Fibroblast of upper back skin (primary cell): Measurements from ENCODE around the gene TNS3.
A peak's percentile ranks its signal among the peaks of the same experiment; 100 is the strongest.

Source experiments
- DNase-seq: peaks from one replicate; pipeline ENCODE4 v3.0.0-alpha.2; 2013

Gene TNS3

DNA sequence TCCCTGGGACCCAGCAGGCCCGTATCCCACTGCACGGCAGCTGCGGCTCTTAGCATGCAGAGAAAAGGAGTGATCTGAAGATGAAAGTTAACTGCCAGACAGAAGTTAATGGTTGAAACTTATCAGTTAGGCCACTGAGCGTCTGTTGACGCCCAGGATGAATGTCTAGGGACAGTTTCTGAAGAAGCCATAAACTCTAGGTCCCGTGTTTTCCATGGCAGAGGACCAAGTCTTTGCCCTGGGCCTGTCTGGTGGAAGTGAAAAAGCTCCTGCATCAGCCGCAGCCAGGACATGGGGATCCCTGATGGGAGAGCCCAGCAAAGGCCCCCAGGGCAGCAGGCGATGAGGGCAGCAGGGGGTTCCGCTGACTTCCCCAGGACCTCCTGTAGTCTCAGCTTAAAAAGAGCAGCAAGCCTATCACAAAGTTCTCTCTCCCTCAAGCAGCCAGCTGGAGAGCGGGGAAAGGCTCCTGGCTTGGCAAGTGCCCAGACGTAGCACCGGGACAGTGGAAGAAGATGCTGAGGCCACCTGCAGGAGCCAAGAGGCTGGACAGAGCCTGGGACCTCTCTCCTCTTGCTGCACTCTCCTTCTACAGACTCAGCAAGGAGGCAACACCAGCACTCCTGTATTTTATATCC is 79.6 kb downstream of the TNS3 start:
- no peak for DNase-seq

DNA sequence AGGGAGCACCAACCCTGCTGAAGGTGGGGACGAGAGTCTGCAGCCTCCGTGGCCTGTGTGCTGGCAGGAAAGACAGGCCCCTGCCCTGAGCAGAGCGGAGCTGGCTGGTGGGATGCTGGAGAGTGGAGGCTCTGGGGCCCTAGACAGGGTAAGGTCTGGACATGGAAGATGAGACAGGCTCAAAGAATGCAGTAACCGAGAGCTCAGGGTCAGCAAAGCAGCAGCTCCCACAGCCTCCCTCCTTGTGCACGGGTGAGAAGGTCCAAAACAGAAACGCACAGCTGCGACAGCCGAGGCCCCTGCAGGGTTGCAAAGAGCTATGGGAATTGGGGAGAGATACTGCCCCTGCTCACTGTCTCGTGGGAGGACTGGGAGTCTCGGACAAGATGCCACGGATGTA is 80.5 kb downstream of the TNS3 start:
- peak; percentile 84 for DNase-seq

DNA sequence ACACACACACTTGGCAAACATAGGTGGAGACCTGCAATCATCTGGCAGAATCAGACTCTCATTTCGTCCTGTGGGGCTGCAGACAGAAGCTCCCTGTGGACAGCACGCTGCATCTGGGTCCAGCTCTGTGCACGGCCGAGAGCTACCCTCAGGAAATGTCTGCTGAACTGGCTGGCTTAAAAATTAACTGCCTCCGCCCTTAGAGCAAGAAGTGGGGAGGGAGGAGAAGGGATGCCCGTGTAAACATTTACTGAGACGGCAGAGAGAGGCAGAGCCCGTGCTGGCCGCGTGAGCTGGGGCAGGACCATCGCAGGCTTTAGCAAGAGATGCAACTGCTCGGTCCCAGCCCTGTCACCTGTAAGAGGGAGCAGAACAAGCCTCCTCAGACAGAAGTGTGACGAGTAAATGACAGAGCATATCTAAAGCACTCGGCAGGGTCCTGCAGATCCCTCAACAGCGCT is 81.8 kb downstream of the TNS3 start:
- no peak for DNase-seq

DNA sequence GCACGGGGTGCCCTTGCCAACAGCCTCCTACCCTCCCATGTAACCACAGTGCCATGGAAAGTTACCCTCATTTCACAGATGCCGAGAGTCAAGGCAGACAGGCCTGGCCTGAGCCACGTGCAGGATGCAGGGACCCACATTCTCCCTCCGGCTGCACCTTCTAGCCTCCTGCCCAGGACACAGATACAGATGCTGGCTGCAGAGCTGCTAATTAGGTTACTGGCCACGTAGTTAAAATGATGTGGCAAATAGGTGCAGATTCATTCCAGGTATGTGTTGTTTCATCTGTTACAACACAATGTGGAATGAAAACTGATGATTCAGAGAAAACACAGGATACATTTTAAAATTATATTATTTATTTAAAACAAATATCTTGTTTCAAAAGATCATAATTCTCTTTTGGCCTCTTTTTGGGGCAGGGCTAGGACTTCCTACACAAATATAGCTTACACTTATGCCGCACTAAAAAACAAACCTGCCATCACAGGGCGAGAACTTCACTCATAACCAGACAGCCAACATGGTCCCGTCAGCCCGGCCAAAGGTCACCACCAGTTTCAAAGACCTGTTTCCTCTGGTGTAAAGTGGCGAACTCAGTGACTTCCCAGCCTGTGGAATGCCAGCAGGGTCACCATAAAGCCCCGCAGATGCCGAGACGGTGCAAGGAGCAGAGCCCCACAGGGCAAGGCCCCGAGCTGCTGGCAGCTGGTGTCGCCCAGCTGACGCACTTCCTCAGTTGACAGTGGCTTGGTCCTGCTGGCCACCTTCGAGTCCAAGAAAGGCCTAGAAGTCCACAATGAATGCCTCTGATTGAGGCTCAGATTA is 83.5 kb downstream of the TNS3 start:
- no peak for DNase-seq

DNA sequence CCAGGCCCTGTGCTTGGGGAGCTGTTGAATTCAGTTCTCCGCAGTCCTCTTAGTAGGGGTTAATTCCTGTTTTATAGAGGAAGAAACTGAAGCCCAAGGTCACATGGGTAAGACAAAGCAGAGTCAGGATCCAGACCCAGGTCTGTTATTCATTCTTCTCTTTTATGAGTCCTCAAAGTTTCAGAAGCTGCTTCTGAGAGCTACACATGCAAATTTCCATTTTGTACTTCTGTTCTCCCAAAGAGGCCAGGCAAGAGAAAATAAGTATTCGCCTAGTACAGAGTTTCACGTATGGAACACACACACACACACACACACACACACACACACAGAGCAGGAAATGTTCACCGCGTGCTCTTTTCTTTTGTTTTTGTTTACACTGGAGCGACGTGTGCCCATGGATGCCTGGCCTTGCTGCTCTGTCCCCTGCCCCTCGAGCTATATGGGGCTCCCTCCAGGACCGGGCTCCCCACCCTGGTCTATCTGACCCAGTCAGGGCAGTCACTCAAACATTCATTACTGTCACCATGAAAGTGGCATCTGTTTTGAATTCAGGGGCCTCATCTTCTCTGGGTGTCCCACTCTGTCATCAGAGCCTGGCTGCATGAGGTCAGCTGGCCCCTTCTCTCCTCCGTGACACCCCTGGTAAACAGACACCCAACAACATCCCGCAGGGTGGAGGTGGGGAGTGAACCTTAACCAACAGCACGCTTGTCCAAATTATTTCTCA is 84.4 kb downstream of the TNS3 start:
- DNase-seq: no peak

DNA sequence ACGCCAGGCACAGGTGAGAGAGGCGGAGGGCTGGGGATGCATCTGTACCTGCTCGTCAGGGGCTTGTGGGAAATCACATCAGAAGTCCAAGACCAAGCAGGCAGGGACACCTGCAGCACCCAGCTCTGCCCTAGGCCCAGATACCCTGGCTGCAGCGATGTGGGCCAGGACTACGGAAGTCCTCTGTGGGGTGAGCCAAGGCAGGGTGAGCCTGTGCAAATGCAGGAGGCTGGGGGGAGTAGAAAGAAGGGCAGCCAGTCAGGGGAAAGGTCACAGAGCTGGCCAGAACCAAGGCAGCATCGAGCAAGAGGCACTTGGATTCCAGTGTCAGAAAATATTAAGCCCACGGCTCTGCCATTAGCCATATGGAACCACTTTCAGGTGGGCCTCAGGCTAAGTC is 85.2 kb downstream of the TNS3 start:
- DNase-seq: no peak

DNA sequence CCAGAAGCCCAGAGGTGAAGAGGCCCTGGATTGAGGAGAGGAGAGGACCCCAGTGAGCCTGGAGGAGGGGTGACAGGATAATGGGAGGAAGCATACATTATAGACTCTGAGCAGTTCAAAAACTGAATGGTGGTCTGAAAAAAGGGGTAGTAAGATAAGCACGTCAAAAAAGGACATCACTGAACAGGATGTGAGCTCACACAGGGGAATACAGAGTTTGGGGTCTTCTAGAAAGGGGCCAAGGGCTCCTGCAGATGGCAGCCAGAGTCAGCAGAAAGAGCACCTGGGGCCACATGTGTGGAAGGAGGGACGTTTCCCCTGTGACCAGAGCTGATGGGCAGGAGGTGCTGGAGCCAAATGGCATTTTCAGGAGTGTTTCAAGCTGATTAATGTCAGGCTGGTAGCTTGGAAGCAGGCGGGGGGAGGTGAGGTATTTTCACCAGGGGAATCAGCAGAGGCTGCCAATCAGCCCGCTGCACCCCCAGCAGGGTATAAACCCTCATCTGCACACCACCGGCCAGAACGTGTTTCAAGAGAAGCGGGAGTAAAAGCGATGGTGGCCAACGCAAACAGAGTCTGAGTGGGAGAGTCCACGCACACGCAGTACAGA is 85.8 kb downstream of the TNS3 start:
- DNase-seq: no peak

DNA sequence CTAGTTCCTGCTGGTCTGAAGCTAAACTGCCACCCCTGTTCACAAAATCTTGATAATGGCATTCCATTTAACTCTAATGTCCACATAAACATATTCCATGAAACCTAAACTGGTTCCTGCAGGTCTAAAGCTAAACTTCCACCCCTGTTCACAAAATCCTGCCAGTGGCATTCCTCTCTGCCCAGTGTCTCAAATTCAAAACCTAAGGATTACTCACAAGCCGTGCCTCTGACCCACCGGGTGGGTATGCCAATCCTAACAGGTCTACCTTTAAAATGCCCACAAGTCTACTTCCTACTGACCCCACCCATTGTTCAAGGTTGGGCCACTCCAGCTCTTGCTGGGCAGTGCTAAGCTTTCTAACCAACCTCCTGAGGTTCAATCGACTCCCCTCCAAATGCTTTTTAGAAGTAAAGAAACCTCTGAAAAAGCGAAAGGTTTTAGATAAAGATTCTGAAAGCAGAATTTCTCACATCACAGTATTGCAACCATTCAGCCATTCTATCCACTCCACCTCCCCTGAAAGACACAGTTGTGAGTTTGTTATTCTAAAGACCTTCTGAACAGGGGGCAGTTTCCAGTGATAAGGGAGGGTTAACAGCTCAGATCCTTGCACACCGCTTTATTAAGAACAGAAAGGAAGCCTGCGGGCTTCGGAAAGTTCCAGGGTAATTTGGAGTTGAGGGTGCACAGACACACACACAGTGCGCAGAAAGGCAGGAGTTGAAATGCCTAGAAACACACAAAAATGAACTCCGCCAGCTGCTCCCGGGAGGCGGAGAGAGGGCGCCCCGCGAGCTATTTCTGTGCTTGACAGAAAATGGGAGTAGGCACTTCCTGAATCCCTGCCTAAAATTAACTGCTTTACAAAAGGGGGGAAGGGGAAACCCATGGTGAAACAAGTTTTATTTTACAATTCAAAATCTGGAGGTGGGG is 87.7 kb downstream of the TNS3 start:
- DNase-seq: peak; percentile 43

DNA sequence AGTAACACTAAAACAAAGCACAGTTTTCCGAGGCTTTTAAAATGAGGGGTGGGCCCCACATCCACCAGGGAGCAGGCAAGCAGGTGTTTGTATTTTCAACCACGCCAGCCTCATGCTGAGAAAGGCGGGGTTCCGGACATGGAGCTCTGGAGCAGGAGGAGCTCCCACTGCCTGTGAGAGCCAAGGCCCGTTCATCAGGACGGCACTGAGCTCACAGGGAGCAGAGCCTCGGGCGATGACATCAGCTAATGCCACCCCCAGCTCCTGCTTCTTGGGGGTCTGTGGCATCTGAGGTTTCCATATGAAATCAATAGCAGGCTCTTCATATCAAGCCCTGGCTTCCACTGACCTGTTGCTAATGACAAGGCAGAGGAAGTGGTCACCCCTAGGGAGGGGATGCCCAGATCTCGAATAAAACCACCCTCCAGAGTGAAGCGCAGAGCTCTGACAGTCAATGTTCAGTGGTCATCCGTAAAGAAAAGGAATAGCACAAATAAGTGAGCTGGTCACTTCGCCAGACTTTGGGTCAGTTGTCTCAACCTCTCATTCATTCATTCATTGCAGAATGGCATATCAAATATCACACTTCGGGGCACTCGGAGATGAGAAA is 89.1 kb downstream of the TNS3 start:
- no peak for DNase-seq

DNA sequence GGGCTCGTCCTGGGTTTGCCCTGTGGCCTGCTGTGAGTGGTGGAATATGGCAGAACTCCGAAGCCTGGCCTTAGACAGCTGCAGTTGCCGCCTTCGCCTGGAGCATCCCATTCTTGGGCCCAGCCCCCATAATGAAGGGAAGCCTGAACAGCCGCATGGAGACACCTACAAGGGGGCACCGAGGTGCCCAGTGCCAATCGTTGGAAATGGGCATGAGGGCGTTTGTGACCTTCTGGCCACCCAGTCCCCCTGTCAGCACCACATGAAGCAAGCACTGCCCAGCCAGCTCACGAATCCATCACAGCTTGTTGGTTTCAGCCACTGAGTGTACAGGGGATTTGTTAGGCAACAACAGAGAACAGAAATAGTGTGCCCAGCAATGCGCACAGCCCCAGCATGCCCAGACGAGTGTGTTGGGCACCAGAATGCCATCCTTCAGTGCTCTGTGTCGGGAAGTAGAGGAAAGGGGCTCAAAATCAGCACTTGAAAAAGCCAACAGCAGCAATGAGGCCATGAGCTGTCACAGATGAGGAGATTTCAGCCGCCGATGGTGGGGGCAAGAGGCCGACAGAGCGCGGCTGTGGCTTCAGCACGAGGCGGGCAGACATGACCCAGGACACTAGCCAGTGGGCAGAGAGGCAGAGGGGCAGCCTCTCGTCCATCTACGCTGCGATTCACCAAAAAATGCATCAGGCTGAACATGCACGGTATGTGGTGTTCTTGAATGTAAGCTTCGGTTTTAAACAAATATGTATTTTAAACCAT is 91.2 kb downstream of the TNS3 start:
- no peak for DNase-seq

DNA sequence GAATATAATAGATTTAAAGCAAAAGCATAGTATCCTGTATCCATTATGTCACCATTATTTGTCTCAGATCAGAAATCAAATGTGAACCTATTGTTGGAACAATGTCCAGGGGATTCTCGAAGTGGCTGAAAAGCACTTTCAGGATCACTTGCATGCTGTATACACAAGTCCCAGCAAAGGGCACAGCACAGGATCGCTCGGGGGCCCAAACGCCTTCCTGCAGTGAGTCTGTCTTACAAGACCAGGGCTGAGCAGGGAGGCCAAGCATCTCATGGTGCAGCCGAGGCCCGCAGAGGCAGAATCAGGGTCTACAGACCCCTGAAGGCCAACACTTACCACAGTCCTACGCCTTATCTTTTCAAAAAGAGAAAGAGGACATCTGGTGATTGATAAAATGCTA is 92.3 kb downstream of the TNS3 start:
- no peak for DNase-seq

DNA sequence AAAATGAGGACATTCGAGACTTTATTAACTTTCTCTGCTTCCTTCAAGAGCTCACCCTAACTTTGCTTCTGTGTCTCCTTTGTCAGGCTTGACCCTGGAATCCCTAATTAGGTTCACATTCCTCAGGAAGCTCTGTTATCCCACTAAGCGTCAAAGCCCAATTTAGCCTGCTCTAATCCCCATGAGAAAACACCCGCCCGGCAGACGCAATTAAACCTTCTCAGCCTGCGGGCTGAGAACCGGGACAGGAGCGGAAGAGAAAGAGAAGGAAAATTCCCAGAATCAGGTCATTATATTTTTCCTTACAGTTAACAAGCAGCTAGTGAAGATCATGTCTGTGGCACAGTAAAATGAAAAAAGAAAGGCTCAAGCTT is 93.0 kb downstream of the TNS3 start:
- DNase-seq: no peak

DNA sequence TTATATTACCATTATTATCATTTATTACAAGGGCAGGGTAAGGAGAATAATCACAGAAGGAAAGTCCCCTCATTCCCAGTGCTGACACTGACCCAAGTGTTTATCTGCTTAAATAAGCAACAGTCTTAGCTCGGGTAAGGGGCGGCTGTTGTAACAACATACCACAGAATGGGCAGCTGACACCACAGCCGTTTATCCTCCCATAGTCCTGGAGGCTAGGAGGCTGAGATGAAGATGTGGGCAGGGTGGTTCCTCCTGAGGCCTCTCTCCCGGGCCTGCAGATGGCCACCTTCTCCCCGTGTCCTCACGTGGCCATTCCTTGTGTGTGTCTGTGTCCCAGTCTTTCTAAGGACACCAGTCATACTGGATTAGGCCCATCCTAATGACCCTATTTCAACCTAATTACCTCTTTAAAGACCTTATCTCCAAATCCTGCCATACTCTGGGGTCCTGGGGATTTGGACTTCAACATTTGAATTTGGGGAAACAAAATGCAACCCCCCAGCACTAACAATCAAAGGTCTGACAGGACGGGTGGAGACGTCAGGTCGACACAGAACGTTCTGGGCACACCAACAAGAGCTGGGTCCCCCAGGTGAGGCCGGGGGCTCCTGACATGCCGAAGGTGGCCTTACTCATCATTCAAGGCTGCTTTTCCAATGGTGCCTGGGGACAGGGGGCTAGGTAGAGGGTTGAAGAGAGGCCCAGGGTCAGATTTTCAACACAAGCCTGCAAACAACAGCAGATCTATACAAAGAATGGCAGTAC is 93.5 kb downstream of the TNS3 start:
- no peak for DNase-seq

DNA sequence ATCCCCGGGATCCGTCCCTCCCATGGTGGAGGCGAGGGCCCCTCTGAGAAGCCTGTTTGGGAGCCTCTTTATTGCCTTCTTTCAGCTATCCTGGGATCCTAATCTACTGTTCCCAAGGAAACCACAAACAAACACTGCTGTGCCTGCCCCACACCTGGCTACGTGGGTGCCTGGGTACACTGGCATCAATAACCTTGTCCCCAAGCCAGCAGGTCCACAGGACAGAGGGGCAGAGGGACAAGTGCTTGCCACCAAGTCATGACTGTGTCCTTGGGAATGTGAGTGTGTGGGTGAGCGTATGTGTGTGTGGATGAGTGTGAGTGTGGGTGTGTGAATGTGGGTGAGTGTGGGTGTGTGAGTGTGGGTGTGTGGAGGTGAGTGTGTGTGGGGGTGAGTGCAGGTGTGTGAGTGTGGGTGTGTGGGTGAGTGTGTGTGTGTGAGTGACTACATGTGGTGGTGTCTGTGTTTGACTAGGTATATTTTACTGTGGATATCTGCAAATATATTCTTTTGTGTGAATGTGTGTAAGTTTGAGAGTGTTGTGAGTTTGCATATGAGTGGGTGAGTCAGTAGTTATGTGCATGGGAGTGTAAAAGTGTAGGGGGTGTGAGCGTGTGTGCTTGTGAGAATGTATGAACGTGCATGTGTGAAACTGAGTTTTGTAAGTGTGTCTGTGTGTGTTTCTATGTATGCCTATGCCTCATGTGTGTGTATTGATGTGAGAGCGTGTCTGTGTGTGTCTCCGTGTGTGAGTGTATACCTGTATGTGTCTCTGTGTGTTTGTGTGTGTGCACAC is 96.1 kb downstream of the TNS3 start:
- no peak for DNase-seq

DNA sequence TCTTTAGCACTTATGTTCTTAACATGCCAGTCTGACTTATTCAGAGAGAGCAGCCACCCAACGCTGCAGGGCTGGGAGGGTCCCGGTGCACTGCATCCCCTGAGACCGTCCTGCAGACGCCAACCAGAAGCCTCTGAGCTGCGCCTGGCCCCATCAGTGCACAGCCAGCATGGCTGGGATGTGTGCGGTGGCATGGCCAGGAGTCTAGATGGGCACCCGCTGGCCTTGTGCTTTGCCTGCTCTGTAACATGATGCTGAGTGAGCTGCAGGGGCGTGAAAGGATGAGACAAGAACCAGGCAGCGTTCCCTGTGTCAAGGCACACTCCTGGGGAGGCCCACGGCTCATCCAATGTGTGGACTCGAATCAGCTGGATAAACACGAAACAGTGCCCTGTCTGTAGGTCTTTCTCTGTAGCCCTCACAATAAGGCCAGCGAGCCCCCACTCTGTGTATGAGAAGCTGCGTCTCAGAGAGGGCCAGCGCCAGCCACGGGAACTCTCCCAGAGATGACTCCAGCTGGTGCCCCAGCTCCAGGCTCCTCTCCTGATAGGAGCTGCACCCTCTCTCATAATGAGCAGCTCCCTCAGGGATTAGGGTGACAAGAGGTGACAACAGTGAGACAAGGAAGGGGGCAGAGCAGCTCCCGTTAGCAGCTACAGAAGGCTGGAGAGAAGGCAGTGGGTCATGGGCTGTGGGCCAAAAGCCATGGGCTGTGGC is 96.8 kb downstream of the TNS3 start:
- no peak for DNase-seq

DNA sequence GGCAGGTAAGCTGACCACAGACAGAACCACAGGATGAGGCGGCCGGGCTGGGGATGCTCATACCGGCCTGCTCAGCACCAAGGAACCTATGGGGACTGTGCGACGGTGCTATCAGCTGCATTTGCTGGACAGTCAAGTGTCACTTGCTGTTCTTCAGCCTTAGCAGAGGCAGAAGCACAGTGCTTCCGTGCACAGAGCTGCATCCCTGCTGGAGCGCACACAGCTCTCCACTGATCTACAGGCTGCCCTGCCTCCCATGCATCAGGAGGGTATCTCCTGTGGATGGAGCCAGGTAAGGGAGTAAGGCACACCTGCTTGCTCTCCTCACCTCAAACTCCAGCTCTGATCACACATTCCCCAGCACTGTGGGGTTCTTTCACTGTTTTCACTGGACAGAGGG is 97.5 kb downstream of the TNS3 start:
- no peak for DNase-seq

DNA sequence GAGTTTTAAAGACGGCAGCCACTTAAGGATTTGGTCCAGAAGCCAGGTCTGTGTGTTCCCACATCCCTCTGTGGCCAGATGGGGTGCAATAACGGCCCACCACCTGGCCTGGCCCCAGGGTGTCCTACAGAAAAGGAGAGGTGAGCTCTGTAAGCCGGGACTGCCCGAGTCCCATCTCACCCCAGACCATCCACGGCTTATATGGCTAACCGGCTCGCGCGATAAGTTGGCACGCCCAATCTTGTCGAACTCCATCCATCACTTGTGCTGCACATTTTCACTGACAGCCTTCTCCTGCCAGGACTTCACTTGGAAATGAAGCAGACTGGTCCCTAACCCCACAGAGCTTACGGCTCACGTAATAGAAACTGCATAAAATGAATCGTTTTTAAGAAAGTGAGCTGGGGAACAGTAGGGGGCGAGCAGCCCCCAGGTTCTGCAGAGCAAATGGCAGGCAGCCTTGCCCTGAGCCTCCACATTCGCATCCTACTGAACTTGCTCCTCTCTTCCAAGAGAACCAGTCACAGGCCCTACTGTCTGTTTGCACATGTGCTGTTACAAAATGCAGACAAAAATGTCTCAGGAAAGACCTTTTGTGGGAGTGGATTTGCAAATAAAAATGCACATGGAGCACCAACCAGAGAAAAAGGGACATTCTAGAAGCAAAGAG is 98.2 kb downstream of the TNS3 start:
- peak; percentile 49 for DNase-seq
